ENCODE data around the gene DFFB.
A peak's percentile ranks its signal among the peaks of the same experiment; 100 is the strongest.

DFFB gene

GRCh38 chr1:3894626-3895278 lies 37.5 kb downstream of the DFFB start:
- no peak for DNase-seq (ENCODE audit: extremely low read depth in 1 of 2, low read depth in 1 of 2)

DNA sequence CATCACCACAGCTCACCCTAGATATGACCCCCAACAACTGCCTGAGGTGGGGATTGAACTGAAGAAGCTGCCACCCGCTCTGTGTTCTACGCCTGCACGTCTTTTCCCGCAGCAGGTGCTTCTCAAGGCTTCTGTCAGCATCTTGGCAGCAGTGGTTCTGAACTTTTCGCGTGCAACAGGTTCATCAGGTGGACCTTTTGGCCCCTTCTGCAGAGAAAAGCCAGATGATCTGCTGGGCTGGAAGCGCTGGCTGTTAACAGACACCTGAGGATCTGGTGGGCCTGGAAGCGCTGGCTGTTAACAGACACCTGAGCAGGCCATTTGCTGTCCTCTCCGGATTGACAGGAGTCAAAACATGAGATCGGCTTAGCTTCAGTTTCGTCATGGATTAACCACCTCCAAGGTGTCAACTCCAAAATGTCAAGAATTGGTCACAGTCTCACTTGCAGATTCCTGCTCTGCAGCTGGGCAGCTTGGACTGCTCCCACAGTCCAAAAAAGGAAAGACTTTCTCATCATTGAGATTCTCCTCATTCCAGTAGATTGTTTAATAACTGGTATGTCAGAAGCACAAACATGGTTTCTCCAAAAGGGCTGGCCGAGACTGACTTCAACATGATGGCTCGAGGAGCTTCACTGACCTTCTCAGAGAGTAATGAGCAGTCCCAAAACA lies 38.1 kb downstream of the DFFB start:
- no peak for DNase-seq (ENCODE audit: extremely low read depth in 1 of 2, low read depth in 1 of 2)

DNA sequence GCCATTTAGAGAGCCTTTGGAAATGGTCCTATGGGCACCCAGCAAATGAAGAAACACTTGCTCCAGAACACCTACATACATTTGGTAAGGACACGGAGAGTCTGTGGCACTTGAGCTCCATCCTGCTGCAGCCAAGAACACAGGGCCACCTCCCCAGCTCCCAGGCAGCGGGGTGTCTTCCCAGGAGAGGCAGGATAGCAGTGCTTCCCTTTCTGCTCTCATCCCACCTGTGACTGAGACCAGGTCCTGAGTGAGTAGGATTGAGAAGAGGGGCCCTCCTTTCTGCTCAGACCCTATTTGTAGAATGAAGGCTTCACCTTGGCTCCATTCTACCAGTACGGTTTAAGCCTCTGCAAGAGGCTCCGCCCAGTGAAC lies 38.7 kb downstream of the DFFB start:
- DNase-seq (ENCODE audit: extremely low read depth in 1 of 2, low read depth in 1 of 2) = no peak

DNA sequence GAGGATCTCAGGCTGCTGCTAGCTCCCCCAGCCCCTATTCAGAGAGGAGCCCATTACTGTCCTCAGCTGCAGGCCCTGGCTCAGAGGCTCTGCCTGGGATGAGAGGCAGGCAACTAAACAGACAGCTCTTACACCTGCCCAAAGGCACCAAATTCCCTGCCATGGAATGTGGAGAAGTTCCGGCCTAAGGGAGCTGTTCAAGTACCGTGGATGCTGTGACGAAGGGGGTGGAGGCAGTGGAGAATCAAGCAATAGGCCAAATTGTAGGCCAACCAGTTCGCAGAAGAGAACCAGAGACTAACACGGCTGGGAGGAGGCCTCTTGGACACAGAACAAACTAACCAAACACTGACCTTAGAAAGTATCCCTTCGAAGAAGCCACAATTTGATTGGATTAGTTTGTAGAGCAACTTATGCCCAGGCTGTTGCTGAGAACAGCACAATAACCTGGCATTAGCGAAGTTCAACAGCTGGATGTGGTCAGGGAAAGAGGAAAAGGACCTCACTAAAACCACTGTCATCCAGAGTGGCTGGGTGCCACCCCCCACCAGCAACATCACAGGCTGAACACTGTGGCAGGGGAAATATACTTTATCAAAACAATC lies 39.2 kb downstream of the DFFB start:
- no peak for DNase-seq (ENCODE audit: extremely low read depth in 1 of 2, low read depth in 1 of 2)

DNA sequence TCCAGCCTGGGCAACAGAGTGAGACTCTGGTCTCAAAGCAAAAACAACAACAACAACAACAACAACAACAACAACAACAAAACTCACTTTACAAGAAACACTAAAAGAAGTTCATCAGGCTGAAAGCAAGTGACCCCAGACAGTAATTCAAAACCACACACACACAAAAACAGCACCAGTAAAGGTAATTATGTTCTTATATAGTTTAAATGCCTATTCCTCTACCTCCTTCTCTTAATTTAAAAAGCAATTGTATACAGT lies 41.1 kb downstream of the DFFB start:
- DNase-seq (ENCODE audit: extremely low read depth in 1 of 2, low read depth in 1 of 2) = no peak

DNA sequence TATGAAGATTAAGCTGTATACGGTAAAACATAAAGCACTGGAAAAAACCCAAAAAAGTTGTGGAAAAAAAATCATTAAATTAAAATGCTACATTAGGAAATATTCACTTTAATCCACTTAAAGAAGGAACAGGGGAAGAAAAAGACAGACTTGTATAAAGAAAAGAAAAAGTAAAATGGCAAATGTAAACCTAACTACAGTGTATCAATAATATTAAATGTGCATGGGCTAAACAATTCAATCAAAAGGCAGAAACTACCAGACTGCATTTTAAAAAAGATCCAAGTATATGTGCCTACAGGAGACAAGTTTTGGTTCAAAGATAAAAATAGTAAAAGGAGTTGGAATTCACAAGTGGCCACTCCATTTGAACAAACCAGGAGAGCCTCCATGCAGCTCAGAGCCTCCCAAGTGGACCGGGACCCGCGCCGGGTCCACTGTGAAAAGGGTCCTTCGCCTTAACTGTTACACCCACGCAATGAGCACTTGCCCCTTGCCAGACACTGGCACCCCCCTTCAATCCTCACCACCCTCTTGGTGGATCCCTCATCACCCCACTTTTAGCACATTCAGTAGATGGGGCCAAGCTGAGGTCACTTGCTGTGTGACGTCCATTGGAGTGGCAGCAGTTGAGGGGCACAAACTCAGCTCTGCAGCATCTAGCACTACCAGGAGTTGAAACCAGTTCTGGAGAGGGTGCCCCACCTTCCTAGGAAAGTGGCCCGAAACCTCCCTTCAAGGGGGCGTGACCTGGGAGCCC lies 41.9 kb downstream of the DFFB start:
- DNase-seq (ENCODE audit: extremely low read depth in 1 of 2, low read depth in 1 of 2) = no peak

DNA sequence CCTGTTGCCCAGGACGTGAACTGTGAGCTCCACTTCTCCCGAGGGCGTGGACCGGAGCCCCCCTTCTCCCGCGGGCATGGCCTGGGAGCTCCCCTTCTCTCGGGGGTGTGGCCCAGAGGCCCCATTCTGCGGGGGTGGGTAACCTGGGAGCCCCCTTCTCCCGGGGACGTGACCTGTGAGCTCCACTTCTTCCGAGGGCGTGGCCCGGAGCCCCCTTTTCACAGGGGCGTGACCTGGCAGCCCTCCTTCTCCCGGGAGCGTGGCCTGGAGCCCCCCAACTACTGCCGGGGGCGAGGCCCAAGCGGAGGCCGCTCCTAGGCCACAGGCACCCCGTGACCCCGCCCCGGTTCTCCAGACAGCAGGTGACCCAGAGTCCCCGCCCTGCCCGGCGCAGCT lies 42.5 kb downstream of the DFFB start:
- DNase-seq (ENCODE audit: extremely low read depth in 1 of 2, low read depth in 1 of 2) = peak in 1 of 2 donors; percentile 35

DNA sequence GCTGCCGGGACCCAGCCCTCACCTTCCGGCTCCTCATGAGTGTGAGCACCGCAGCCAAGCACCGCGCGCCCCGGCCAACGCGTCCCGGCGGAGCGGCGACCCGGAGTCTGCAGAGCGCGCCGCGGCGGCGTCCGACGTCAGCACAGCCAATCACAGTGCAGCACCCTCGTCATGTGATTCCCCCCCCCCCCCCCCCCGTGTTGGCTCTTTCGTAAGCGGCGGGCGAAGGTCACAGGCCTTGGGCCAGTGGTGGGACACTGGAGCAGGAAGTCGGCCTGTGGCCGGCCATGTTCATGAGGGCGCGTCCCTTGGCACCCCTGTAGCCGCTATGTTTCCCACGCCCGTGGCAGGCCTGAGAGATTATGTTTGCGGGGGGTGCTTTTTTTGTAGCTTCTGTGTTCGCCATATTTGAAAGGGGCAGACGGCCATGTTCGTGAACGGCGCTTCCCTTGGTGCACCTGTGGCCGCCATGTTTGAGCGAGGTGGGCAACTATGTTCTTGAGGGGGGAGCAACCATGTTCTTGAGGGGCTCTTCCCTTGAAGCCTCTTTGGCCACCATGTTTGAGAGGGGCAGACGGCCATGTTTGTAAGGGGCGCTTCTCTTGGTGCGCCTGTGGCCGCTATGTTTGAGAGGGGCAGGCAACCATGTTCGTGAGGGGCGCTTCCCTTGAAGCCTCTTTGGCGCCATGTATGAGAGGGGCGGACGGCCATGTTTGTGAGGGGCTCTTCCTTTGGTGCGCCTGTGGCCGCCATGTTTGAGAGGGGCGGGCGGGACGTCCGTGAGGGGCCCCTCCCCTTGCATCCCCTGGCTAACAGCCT lies 43.1 kb downstream of the DFFB start, which contains the start of gene C1orf174:
Gene C1orf174, minus strand, starts transcription at position 123 of the 819 bp plus-strand sequence. Its CDS starts 86 bp downstream, at position 37.
- peak; percentile 80 to 88 for DNase-seq (ENCODE audit: extremely low read depth in 1 of 2, low read depth in 1 of 2)

DNA sequence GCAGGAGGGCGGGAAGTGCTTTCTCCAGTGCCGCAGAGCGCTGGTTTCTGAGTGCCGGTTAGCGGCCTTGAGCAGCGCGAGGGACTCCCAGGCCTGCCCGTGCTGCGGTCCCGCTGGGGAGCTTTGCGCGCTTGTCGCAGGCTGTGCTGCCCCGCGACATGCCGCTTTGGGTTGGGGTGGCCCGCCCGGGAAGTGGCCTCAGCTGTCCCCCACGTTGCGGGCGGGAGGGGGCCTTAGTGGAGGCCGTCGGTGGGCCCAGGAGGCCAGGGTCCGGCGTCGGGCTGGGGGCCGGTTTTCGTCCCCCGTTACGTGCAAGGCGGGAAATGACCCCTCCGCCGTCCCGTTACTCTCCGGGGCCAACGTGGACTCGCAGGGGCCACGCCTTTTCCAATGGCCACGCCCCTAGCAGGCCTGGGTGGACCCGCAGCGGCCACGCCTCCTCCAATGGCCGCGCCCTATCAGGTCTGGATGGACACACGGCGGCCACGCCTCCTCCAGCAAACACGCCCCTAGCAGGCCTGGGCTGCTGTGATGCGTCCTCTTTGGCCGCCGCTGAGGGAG lies 43.8 kb downstream of the DFFB start:
- peak; percentile 78 to 87 for DNase-seq (ENCODE audit: extremely low read depth in 1 of 2, low read depth in 1 of 2)

DNA sequence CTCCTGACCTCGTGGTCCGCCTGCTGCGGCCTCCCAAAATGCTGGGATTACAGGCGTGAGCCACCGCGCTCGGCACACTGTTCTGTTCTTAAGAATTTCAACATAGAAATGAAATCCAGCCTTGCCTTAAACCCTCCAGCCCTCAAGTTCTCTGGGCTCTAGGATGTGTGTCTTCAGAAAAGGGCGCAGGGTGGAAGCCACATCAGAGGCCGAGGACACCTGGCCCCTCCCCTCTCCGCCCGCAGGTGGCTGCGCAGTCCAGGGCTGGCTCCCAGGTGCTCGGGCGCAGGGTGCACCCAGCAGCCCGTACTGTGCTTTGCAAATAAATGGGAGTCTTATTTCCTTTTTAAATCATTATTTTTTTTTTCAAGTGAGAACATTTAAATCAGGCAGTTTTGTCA lies 44.8 kb downstream of the DFFB start:
- no peak for DNase-seq (ENCODE audit: extremely low read depth in 1 of 2, low read depth in 1 of 2)

GRCh38 chr1:3902571-3903091 lies 45.4 kb downstream of the DFFB start:
- no peak for DNase-seq (ENCODE audit: extremely low read depth in 1 of 2, low read depth in 1 of 2)

DNA sequence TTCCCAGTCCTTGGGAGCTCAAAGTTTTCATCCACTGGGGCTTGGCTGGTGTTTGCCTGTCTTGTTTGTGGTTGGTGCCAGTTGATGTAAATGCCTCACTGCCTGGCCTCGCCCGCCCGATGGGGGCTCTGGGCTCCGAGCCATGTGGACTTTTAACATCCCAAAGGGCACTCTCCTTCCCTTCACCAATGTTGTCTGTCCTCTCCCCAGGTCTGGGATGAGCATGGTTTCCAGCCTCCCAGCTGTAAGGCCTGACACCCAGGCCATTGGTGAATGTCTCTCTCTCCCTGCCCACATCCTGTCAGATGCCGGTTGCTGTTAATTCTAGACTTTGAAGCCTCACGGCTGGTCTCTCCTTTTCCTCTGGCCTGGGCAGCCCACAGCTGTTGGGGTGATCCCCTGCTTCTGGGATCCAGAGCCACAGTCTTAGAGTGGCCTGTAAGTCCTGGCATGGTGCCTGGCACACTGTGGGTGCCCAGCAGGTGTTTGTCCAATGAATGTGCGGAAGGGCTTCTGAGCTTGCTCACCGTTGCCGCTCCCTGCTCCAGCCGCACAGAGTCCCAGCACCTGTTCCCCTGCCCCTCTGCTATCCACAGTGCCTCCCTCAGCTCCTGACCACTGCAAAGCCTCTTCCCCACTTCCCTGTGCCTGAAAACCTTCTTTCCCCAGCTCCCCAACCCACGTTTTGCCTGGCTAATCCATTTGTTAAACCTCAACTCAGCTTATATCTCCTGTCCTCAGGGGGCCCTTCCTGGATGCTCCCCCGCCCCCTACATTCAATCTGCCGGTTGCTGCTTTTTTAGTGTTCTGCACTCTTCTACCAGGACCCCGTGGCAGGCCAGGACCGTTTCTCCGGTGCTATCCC lies 46.1 kb downstream of the DFFB start:
- DNase-seq (ENCODE audit: extremely low read depth in 1 of 2, low read depth in 1 of 2) = no peak

GRCh38 chr1:3904006-3904842 lies 46.9 kb downstream of the DFFB start:
- DNase-seq (ENCODE audit: extremely low read depth in 1 of 2, low read depth in 1 of 2) = no peak

DNA sequence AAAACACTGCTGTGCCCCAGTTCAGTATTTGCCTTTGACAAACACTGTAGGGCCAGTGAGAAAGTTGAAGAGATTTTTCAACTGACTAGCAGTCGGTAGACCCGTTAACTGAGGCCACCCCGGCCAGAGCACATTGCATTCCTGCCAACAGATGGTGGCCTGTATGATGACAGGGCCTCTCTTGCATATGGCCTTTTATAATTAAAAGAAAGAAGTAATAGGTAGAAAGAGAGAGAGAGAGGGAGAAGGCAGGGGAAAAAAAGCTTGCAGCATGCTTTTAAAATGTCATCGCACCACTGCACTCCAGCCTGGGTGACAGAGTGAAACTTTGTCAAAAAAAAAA lies 47.5 kb downstream of the DFFB start:
- no peak for DNase-seq (ENCODE audit: extremely low read depth in 1 of 2, low read depth in 1 of 2)

DNA sequence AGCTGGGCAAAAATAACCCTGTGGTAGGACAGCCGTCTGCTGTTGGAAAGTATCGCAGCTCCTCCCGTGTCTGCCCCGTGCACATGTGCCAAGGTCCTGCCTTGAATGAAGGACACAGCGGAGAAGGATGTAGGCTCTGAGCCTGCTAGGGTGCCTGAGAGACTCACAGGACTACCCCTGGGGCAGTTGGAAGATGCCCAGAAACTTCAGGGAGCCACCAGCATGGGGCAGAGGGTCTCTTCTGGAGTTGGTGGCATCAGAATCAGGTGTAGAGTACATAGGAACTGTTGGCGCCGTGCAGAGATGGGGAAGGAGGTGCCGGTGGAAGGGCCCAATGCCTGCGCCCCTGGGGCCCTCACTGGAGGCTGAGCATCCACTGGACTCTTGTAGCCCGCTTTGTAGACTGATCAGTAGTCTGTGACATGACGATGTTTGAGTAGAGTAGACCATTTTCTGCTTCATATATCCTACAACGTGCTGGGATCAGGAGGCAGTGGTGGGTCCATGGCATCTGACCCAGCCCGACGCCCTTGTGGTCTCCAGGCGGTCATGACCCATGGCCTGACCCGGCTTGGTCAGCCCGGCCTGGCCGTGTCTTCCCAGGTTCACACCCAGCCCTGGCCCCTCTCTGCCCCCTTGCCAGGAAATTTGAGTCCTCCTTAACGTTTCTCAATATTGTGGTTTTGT lies 48.1 kb downstream of the DFFB start:
- no peak for DNase-seq (ENCODE audit: extremely low read depth in 1 of 2, low read depth in 1 of 2)

GRCh38 chr1:3905953-3906671 lies 48.8 kb downstream of the DFFB start:
- no peak for DNase-seq (ENCODE audit: extremely low read depth in 1 of 2, low read depth in 1 of 2)

DNA sequence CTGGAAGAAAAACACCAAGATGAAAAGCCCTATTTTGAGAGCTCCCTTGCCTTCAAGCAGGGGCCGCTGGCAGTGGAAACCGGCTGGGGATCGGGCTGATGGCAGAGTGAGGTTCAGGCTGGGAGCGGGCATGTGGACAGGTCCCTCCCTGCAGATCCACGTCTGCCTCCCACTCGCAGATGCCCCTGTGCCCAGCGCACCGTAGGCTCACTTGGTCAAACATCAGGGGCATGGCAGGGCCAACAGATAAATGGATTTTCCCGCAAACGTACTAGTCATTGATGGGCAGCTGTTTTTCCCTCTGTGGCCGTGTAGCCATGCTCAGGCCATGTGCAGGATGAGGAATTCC lies 49.4 kb downstream of the DFFB start:
- DNase-seq (ENCODE audit: extremely low read depth in 1 of 2, low read depth in 1 of 2) = no peak
